Cardiac fibroblast (primary cell): ENCODE measurements around the gene LRRC7.

Source experiments
- DNase-seq, 2 donors: peaks; one replicate each; pipeline versions ENCODE4 v3.0.0 to v3.0.0-alpha.2; 2010; ENCODE audit warnings: low read depth in 2 of 2
- H3K4me3 ChIP-seq, 2 donors: replicated peaks in 1 of 2; 1 replicate in 1 of 2; 2 replicates in 1 of 2; pipeline ENCODE4 v1.5.1; 2011; ENCODE audit warnings: low read depth in 2 of 2, low read length in 2 of 2, mild to moderate bottlenecking in 2 of 2, moderate library complexity in 1 of 2
- CTCF ChIP-seq: IDR thresholded peaks from one replicate; pipeline ENCODE4 v1.5.1; 2011; ENCODE audit warnings: low read depth, mild to moderate bottlenecking, low read length, inconsistent platforms

LRRC7 gene

GRCh38 chr1:70086897-70087296 is 519.2 kb downstream of the LRRC7 start:
- no peak for TF ChIP-seq CTCF
- no peak for DNase-seq
- H3K4me3 ChIP-seq = no peak overlapping the region

- TF ChIP-seq CTCF = no peak
- DNase-seq = peak in 1 of 2 donors; percentile 50
- H3K4me3 ChIP-seq = no peak overlapping the region
Measured at GRCh38 chr1:70090141-70090540, 522.4 kb downstream of the LRRC7 start.

- TF ChIP-seq CTCF = no peak
- peak; percentile 51 to 91 for DNase-seq
Measured at GRCh38 chr1:70090875-70091274, 523.2 kb downstream of the LRRC7 start.

GRCh38 chr1:70091811-70092210 is 524.1 kb downstream of the LRRC7 start:
- H3K4me3 ChIP-seq = no peak overlapping the region
- no peak for TF ChIP-seq CTCF
- DNase-seq = no peak

More at GRCh38 chr1:70090875-70091274, 523.2 kb downstream of the LRRC7 start:
- H3K4me3 ChIP-seq = no peak overlapping the region

GRCh38 chr1:70092526-70092925 is 524.8 kb downstream of the LRRC7 start:
- no peak for DNase-seq
- no peak overlapping the region for H3K4me3 ChIP-seq
- no peak for TF ChIP-seq CTCF

- no peak for TF ChIP-seq CTCF
- H3K4me3 ChIP-seq = no peak overlapping the region
- DNase-seq = no peak
Measured at GRCh38 chr1:70093250-70093975, 525.7 kb downstream of the LRRC7 start.

- no peak for DNase-seq
- no peak for TF ChIP-seq CTCF
- no peak overlapping the region for H3K4me3 ChIP-seq
Measured at GRCh38 chr1:70101231-70101630, 533.5 kb downstream of the LRRC7 start.
